ENCODE results near the gene LCN6. TPM values are rescaled to one million over a fixed set of nuclear protein-coding genes. Genes with fewer than 3 reads are reported as not detected.

Gene LCN6
- total RNA-seq, 4 donors from 2014 or later: 1.1 to 2.9 TPM; not detected in 2

- 52 to 55% methylated on average over 2 of the region's 2 CpGs for WGBS, 2 donors (ENCODE audit: low coverage in 1 of 2)
- intact Hi-C loops (cut with DNase I; ENCODE audit: low total_unique reads) (no loop called here), in situ Hi-C loops (cut with MboI; ENCODE audit: low pct_ligation_motif_present in 1 of 4, low pct_unique_long_range_greater_than_20kb in 1 of 4, low sequenced_read_pairs in 3 of 4) (no loop called here)
- Histone ChIP-seq H3K4me1 (no peaks in the 10 kb centered on the region), H3K27ac (no peak overlapping the region), H3K27me3 (peaks cover 16% of the 10 kb centered on the region), H3K36me3 (no peaks in the 10 kb centered on the region), H3K4me3 (no peak overlapping the region), H3K9me3 (peaks cover 0 to 2% of the 10 kb centered on the region in 2 donors)
- TF ChIP-seq EP300 (IDR thresholded peaks at IDR 0.05; ENCODE audit: low read depth) (no peak), CTCF (IDR thresholded peaks at IDR 0.05) (no peak), POLR2A (IDR thresholded peaks at IDR 0.05) (no peak), POLR2AphosphoS5 (IDR thresholded peaks at IDR 0.05) (no peak)
- no peak for DNase-seq
Observed at GRCh38 chr9:136750526-136750925, 2.2 kb upstream of the LCN6 start.

GRCh38 chr9:136748666-136749611 lies 614 bp upstream of the LCN6 start:
- 83 to 90% methylated on average over 1 to 17 of the region's 21 CpGs for WGBS, 2 donors (ENCODE audit: low coverage in 1 of 2)
- no peak for DNase-seq
- H3K27me3 ChIP-seq: peaks cover 20% of the 10 kb centered on the region
- in situ Hi-C loops (cut with MboI; ENCODE audit: low pct_ligation_motif_present in 1 of 4, low pct_unique_long_range_greater_than_20kb in 1 of 4, low sequenced_read_pairs in 3 of 4): no loop called here
- intact Hi-C loops (cut with DNase I; ENCODE audit: low total_unique reads): no loop called here
- no peak for TF ChIP-seq EP300 (IDR thresholded peaks at IDR 0.05; ENCODE audit: low read depth)
- no peak for TF ChIP-seq CTCF (IDR thresholded peaks at IDR 0.05)
- TF ChIP-seq POLR2A (IDR thresholded peaks at IDR 0.05): no peak
- TF ChIP-seq POLR2AphosphoS5 (IDR thresholded peaks at IDR 0.05): no peak
- no peaks in the 10 kb centered on the region for H3K4me1 ChIP-seq
- H3K9me3 ChIP-seq: no peaks in the 10 kb centered on the region
- H3K36me3 ChIP-seq: no peaks in the 10 kb centered on the region
- peak overlapping the region in 1 of 4 donors; percentile 43 for H3K27ac ChIP-seq
- H3K4me3 ChIP-seq: no peak overlapping the region

GRCh38 chr9:136747161-136748060 lies 914 bp downstream of the LCN6 start:
- Histone ChIP-seq H3K27me3 (peaks cover 32% of the 10 kb centered on the region), H3K4me3 (no peak overlapping the region), H3K36me3 (no peaks in the 10 kb centered on the region), H3K9me3 (no peaks in the 10 kb centered on the region), H3K27ac (no peak overlapping the region), H3K4me1 (peaks cover 0 to 4% (median under 1%) of the 10 kb centered on the region in 4 donors)
- in situ Hi-C loops (cut with MboI; ENCODE audit: low pct_ligation_motif_present in 1 of 4, low pct_unique_long_range_greater_than_20kb in 1 of 4, low sequenced_read_pairs in 3 of 4): no loop called here
- WGBS, 2 donors (ENCODE audit: low coverage in 1 of 2): 81 to 88% methylated on average over 11 to 20 of the region's 22 CpGs
- no peak for DNase-seq
- intact Hi-C loops (cut with DNase I; ENCODE audit: low total_unique reads): no loop called here
- TF ChIP-seq CTCF (IDR thresholded peaks at IDR 0.05) (no peak), EP300 (IDR thresholded peaks at IDR 0.05; ENCODE audit: low read depth) (no peak), POLR2A (IDR thresholded peaks at IDR 0.05) (no peak), POLR2AphosphoS5 (IDR thresholded peaks at IDR 0.05) (no peak)

- in situ Hi-C loops (cut with MboI; ENCODE audit: low pct_ligation_motif_present in 1 of 4, low pct_unique_long_range_greater_than_20kb in 1 of 4, low sequenced_read_pairs in 3 of 4) (no loop called here), intact Hi-C loops (cut with DNase I; ENCODE audit: low total_unique reads) (no loop called here)
- Histone ChIP-seq H3K27ac (no peak overlapping the region), H3K36me3 (no peaks in the 10 kb centered on the region), H3K27me3 (peaks cover 36% of the 10 kb centered on the region), H3K4me3 (no peak overlapping the region), H3K4me1 (peaks cover 0 to 12% (median 8%) of the 10 kb centered on the region in 4 donors), H3K9me3 (no peaks in the 10 kb centered on the region)
- 90% methylated on average over 18 of the region's 18 CpGs; no CpG with 5 or more reads in 1 of the 2 donors for WGBS, 2 donors (ENCODE audit: low coverage in 1 of 2)
- DNase-seq: no peak
- TF ChIP-seq EP300 (IDR thresholded peaks at IDR 0.05; ENCODE audit: low read depth) (no peak), POLR2AphosphoS5 (IDR thresholded peaks at IDR 0.05) (no peak), CTCF (IDR thresholded peaks at IDR 0.05) (no peak), POLR2A (IDR thresholded peaks at IDR 0.05) (no peak)
Observed at GRCh38 chr9:136746621-136747020, 1.7 kb downstream of the LCN6 start.

Measured in transverse colon (tissue), 4 donors.